ENCODE results near the gene TMEM125.

GRCh38 chr1:43309405-43310025 lies 39.7 kb downstream of the TMEM125 start:
- TF ChIP-seq, protein P1, sequence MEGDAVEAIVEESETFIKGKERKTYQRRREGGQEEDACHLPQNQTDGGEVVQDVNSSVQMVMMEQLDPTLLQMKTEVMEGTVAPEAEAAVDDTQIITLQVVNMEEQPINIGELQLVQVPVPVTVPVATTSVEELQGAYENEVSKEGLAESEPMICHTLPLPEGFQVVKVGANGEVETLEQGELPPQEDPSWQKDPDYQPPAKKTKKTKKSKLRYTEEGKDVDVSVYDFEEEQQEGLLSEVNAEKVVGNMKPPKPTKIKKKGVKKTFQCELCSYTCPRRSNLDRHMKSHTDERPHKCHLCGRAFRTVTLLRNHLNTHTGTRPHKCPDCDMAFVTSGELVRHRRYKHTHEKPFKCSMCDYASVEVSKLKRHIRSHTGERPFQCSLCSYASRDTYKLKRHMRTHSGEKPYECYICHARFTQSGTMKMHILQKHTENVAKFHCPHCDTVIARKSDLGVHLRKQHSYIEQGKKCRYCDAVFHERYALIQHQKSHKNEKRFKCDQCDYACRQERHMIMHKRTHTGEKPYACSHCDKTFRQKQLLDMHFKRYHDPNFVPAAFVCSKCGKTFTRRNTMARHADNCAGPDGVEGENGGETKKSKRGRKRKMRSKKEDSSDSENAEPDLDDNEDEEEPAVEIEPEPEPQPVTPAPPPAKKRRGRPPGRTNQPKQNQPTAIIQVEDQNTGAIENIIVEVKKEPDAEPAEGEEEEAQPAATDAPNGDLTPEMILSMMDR (IDR thresholded peaks at IDR 0.05; ENCODE audit: insufficient read depth, low read depth, low read length): no peak
- TF ChIP-seq EZH2 (IDR thresholded peaks at IDR 0.05; ENCODE audit: insufficient read depth, low read length): no peak
